Rectal smooth muscle tissue (tissue), 1 donor: ENCODE results near the gene LRRC2.
"Not testable (repeated sequence)": the region's sequence is repeated elsewhere in the genome, so short reads cannot be mapped to it uniquely, and the experiment has no call there.

Experiments used
- H3K27ac ChIP-seq: one replicate; pipeline ENCODE4 v1.7.0; 2013; ENCODE audit warnings: low read depth, low read length, inconsistent platforms
- H3K27me3 ChIP-seq: one replicate; pipeline ENCODE4 v1.7.0; 2013; ENCODE audit warnings: low read length; ENCODE audit not compliant: control insufficient read depth, insufficient read depth
- H3K36me3 ChIP-seq: one replicate; pipeline ENCODE4 v1.7.0; 2013; ENCODE audit warnings: low read length; ENCODE audit not compliant: control insufficient read depth, insufficient read depth
- H3K4me1 ChIP-seq: one replicate; pipeline ENCODE4 v1.7.0; 2013; ENCODE audit warnings: low read length; ENCODE audit not compliant: control insufficient read depth, insufficient read depth
- H3K4me3 ChIP-seq: one replicate; pipeline ENCODE4 v1.7.0; 2013; ENCODE audit warnings: low read length
- H3K9ac ChIP-seq: one replicate; pipeline ENCODE4 v1.7.0; 2013; ENCODE audit warnings: low read length

The LRRC2 gene

DNA sequence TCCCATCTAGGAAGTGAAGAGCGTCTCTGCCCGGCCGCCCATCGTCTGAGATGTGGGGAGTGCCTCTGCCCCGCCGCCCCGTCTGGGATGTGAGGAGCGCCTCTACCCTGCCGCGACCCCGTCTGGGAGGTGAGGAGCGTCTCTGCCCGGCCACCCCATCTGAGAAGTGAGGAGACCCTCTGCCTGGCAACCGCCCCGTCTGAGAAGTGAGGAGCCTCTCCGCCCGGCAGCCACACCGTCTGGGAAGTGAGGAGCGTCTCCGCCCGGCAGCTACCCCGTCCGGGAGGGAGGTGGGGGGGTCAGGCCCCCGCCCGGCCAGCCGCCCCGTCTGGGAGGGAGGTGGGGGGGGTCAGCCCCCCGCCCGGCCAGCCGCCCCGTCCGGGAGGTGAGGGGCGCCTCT is 71.6 kb downstream of the LRRC2 start:
- H3K27me3 ChIP-seq, H3K27ac ChIP-seq, H3K9ac ChIP-seq, H3K4me1 ChIP-seq, H3K36me3 ChIP-seq, H3K4me3 ChIP-seq: not testable (repeated sequence)

DNA sequence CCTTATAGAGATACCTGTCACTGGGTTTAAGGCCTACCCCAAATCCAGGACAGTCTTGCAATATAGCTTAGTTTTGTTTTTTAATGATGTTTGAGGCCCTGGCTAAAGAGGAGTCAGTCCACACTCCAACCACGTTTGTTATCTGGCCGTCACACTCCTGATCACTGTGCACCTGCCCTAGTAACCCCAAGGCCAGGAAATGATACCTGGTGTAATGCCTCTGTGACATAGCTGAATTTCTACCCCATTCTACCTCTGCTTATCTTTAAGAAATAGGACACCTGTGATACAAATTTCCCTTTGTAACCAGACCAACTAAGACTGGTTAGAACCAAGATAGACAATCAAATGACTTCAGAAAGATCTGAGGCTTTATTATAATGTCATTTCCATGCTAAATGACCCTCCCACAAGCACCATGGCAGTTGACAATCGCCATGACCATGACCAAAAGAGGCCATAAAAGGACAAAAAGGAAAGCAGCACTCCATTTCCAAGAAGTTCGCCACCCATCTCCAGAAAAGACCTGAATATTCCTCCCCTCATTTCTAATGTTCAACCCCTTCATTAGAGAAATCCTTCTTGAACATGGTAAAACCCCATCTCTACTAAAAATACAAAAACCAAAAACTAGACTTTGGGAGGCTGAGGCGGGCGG is 73.1 kb downstream of the LRRC2 start:
- Histone ChIP-seq H3K9ac (no peak overlapping the region), H3K4me3 (no peak overlapping the region), H3K27me3 (no peaks in the 10 kb centered on the region), H3K4me1 (no peaks in the 10 kb centered on the region), H3K27ac (no peak overlapping the region), H3K36me3 (no peaks in the 10 kb centered on the region)

DNA sequence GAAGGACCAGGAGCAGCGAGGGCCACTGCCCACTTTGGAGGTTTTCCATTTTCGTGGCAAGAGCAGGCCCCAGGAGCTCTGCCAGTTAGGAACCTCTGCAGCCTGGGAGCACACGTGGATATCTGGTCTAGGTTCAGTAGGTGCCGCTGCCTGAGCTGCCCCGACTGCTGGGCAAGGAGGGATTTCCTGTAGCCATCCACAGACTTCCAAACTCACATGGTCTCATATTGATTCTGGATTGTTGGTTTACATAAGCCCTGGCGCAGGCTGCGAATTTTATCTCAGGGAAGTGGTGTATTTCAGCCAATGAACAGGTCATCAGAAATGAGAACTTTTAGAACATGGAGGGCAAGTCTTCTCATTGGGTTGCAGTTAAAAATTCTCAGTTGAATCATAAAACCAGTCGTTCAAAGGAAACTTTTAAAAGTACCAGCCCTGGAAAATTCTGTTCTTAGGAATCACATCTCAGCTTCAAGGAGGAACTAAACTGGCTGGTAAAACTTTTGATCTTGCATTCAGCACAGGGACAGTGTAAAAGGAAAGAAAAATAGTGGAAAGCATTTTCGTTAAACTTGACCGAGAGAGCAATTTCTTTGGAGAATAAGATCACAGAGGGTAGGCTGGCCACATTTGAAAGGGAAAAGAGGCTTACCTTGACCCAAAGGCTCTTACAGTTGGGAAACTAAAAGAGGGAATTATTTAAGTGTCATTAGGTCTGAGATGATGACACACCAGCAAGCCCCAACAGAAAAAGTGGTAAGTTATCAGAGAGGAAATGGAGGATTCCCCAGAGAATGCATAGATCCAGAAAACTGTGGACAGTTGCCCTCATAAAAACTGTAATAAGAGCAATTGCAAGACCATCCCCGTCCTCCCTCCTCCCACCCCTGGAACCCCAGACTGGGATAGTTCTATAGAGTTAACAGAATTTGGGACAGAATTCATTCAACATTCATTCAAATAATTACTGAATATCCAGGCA is 74.7 kb downstream of the LRRC2 start:
- Histone ChIP-seq H3K36me3 (no peaks in the 10 kb centered on the region), H3K4me1 (no peaks in the 10 kb centered on the region), H3K4me3 (no peak overlapping the region), H3K27me3 (no peaks in the 10 kb centered on the region), H3K9ac (no peak overlapping the region), H3K27ac (no peak overlapping the region)

DNA sequence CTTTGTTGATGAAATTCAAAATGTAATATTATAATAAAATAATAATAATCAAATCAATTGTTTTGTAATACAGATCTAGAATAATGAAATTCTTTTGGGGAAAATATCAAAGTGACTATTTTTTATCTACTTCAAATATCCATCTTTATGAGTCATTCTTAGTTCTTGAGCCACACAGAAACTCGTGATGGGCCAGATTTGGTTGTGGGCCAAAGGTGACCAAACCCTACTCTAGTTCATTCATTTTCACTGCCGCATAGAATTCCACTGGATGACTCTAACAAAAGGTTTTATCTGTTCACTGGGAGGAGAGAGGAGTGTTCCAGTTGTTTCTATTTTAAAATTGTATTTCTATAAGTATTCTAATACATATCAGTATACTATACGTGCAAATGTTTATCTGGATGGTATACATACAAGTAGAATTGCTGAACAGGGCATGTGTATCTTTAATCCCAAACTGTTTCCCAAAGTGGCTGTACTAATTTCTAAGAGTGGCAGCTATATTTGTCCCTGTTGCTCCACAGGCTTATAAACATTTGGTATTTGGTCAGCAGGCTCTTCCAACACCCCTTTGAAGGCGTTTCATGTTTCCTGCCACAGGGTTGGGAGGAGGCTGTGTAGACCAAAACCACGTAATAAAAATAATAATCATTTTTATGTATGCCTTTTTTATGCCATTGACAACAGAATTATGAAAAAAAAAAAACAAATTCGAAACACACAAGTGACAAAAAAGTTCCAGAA is 75.6 kb downstream of the LRRC2 start:
- H3K27ac ChIP-seq, result no peak overlapping the region
- no peak overlapping the region for H3K4me3 ChIP-seq

DNA sequence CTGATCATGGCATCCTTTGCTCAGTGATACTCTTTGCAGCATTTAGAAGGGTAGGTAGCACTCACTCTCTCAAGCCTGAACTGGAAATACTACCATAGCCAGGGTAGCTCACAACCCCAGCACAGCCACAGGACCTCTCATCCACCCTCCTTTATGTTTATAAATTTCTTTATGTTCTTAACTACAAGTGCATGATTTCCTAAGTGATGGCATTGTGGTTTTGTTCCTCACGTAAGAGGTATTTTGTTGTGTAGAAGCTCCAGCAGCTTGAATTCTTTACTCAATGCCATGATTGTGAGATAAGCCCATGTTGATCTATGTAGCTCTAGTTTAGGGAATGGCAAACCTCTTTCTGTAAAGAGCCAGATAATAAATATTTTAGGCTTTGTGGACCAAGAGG is 76.2 kb downstream of the LRRC2 start:
- Histone ChIP-seq H3K4me3 (no peak overlapping the region), H3K4me1 (no peaks in the 10 kb centered on the region), H3K27me3 (no peaks in the 10 kb centered on the region), H3K27ac (no peak overlapping the region), H3K36me3 (no peaks in the 10 kb centered on the region), H3K9ac (no peak overlapping the region)

More for the DNA sequence above, 75.6 kb downstream of the LRRC2 start:
- Histone ChIP-seq H3K9ac (no peak overlapping the region), H3K4me1 (no peaks in the 10 kb centered on the region), H3K27me3 (no peaks in the 10 kb centered on the region), H3K36me3 (no peaks in the 10 kb centered on the region)

DNA sequence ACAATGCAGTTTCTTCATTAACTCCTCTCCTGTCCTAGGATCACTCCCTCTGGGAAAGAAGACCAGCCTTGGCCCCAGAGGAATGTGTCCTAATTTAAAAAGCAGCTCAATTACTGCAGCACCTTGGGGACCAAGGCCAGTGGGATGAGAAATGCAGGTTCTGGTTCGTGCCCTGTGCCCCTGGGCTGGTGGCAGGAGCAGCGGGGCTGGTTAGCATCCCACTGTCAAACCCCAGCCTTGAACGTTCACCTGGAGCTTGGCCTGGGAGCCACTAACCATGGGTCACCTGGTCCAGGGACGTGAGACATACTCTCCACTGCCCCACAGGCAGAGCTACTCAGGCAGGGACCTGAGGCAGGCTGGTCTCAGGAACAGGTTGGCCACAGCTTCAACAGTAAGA is 76.7 kb downstream of the LRRC2 start:
- no peak overlapping the region for H3K9ac ChIP-seq
- no peaks in the 10 kb centered on the region for H3K36me3 ChIP-seq
- no peak overlapping the region for H3K4me3 ChIP-seq
- no peaks in the 10 kb centered on the region for H3K4me1 ChIP-seq
- H3K27me3 ChIP-seq, result no peaks in the 10 kb centered on the region
- no peak overlapping the region for H3K27ac ChIP-seq

DNA sequence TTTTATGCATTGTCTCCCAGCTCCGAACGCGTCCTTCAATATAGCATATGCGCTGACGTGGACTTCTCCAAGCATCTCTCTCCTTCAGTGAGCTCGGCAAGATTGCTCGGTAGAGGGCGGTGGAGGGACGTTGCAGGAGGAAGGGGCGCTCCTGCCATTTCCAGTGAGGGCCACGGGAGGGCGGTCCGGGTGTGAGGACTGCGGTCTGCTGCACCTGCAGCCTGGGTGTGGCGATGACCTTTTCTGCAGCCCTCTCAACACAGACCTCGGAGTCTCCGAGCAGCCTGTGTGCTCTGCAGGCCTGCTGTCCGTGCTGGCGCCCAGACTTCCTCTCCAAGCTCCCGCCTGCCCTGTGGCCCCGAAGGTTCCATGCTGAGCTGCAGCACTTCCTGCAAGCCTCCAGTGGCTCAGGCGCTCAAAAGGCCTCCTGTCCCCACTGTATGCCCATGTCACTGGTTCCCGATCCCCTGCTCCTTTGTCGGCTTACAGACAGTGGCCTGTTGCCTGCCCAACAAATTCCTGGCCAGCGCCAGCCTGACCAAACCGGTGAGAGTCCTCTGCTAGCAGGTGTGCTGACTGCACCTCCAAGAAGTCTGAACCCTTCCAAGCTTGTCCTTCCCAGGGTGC is 77.3 kb downstream of the LRRC2 start:
- Histone ChIP-seq H3K27me3 (no peaks in the 10 kb centered on the region), H3K9ac (no peak overlapping the region), H3K4me1 (no peaks in the 10 kb centered on the region), H3K4me3 (peak overlapping the region; percentile 38), H3K27ac (no peak overlapping the region), H3K36me3 (no peaks in the 10 kb centered on the region)

DNA sequence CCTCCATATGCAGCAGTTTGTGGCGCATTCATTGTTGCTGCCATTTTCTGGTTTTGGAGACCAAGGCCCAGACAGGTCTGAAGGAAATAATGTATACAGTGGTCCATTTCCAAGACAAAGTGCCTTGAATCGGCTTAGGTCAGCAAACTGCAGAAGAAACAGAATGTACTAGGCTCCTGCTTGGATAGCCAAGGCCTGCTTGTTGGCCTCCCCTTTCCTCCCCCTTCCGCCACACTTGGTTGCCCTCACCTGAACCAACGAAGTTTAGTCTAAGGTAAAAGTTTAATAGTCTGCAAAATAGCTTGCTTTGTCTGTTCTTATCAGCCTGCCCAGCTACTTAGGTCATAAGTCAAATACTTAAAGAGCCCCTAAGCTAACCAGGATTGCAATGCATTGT is 80.3 kb downstream of the LRRC2 start:
- Histone ChIP-seq H3K4me3 (no peak overlapping the region), H3K9ac (no peak overlapping the region), H3K4me1 (no peaks in the 10 kb centered on the region), H3K27ac (no peak overlapping the region), H3K27me3 (no peaks in the 10 kb centered on the region), H3K36me3 (no peaks in the 10 kb centered on the region)

DNA sequence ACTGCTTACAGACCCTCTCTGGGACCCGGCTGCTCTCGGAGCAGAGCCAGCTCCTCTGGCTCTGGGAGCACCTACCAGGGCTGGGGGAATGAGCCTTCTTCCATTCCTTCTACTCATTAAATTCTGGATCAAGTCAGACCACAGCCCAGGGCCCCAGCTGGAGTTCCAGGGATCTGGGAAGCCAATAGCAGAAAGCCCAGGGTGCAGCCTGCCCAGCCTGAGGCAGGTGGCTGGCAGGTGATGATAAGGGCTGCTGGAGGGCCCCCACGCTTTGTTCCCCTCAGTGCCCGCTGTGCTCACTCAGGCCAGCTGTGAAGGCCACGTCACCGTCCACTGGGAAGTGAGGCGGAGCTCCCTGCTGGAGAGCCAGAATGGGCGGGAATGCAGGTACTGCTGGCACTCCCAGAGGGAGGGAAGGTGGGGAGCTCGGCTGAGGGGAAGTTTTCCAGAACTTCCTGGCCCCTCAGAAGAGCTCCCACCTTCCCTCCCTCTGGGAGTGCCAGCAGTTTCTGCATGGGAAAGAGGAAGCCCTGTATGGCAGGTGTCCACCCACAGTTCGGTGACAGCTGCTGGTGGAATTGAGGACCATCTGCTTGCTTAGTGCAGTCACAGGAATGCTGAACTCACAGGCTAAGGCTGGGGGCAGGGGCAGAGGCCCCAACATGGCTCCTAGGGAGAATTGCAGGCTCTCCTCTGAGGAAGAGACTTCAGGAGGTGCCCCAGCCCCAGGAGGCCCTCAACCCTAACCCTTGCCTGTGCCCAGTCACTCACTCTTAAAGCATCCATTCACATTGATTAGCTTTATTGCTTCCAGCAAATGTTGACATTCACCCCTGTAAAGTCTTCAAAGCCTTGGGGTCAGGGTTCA is 81.0 kb downstream of the LRRC2 start:
- H3K9ac ChIP-seq, result no peak overlapping the region
- no peak overlapping the region for H3K27ac ChIP-seq
- H3K4me1 ChIP-seq, result no peaks in the 10 kb centered on the region

DNA sequence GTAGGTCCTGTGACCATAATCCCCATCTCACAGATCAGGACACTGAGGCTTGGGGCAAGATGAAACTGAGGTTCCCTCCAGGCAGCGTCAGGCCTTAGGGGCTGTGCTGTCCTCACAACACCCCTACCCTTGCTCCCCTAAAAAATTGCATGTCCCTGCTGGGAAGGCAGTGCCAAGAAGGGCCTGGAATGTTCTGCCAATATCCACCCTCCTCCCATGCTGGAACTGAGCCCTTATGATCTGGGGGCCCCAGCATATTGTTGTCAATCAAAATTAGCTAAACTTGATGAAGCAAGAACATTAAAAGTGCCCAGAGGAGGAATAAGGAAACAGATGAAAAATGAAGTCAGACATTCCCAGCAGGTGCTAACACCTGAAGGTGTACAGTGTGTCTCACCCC is 81.7 kb downstream of the LRRC2 start:
- no peaks in the 10 kb centered on the region for H3K4me1 ChIP-seq
- no peak overlapping the region for H3K4me3 ChIP-seq
- no peaks in the 10 kb centered on the region for H3K27me3 ChIP-seq
- no peak overlapping the region for H3K27ac ChIP-seq
- no peaks in the 10 kb centered on the region for H3K36me3 ChIP-seq
- no peak overlapping the region for H3K9ac ChIP-seq

More for the DNA sequence above, 81.0 kb downstream of the LRRC2 start:
- Histone ChIP-seq H3K4me3 (no peak overlapping the region), H3K27me3 (no peaks in the 10 kb centered on the region), H3K36me3 (no peaks in the 10 kb centered on the region)

DNA sequence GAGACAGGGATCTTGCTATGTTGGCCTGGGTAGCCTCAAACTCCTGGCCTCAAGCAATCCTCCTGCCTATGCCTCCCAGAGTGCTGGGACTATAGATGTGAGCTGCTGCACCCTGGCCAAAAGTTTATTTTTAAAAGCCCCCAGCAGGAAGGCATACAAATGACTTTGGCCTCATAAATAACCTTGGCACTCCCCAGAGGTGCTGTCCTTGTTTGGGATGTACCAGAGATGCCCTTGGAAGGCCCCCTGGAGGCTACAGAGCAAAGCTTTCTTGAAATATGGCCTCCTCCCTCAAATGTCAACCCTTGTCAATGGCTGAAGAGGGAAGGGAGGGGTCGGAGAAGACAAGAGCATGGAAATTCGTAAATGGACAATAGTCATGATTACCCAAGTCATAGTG is 82.3 kb downstream of the LRRC2 start:
- Histone ChIP-seq H3K9ac (no peak overlapping the region), H3K4me1 (no peaks in the 10 kb centered on the region), H3K27me3 (no peaks in the 10 kb centered on the region), H3K27ac (no peak overlapping the region), H3K36me3 (no peaks in the 10 kb centered on the region), H3K4me3 (no peak overlapping the region)
